WI38 (cell line): Measurements from ENCODE around the gene DRC1.

Experiments
- H3K4me3 ChIP-seq: 2 replicates; pipeline ENCODE4 v1.5.1; 2011; ENCODE audit warnings: low read depth, mild to moderate bottlenecking, control low read depth, low read length
- CTCF ChIP-seq: IDR thresholded peaks from 2 replicates; pipeline ENCODE4 v1.5.1; 2012; ENCODE audit warnings: low read depth, mild to moderate bottlenecking, control low read depth, low read length

DRC1 gene

GRCh38 chr2:26479131-26479788, 77.5 kb downstream of the DRC1 start:
- H3K4me3 ChIP-seq, result no peak overlapping the region
- TF ChIP-seq CTCF, result no peak

- H3K4me3 ChIP-seq, result no peak overlapping the region
- TF ChIP-seq CTCF, result no peak
These were observed 78.3 kb downstream of the DRC1 start for GRCh38 chr2:26479789-26480565.

GRCh38 chr2:26480566-26481423, 79.1 kb downstream of the DRC1 start:
- no peak overlapping the region for H3K4me3 ChIP-seq
- no peak for TF ChIP-seq CTCF

GRCh38 chr2:26481706-26482105, 80.0 kb downstream of the DRC1 start:
- no peak overlapping the region for H3K4me3 ChIP-seq
- TF ChIP-seq CTCF, result no peak

GRCh38 chr2:26482211-26483026, 80.7 kb downstream of the DRC1 start:
- H3K4me3 ChIP-seq, result no peak overlapping the region
- TF ChIP-seq CTCF, result no peak

GRCh38 chr2:26483027-26483326, 81.3 kb downstream of the DRC1 start:
- no peak for TF ChIP-seq CTCF
- no peak overlapping the region for H3K4me3 ChIP-seq
